ENCODE data around the gene ARHGEF16. TPM values are rescaled to one million over a fixed set of nuclear protein-coding genes. Genes with fewer than 3 reads are reported as not detected.

ARHGEF16 gene
- polyA plus RNA-seq, 4 donors, result 15.2 to 24.2 (median 21.8) TPM

DNA sequence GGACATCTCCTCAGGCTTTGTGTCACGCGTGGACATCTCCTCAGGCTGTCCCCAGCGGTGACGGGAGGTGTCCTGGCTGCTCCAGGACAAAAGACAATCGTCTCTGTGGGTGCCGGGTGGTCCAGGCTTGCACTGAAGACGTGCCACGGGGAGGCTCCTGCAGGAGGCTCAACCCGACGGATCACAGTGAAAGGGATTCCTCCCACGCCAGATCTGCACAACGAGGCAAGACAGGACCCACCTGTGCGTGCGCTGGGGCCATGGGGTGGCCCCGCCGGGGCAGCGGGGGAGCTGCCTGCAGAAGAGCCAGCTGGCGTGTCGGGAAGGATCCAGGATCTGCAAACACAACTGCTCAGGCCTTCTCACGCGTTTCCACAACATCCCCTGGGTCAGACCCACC, 18.8 kb upstream of the ARHGEF16 start:
- no peak for DNase-seq (ENCODE audit: low read depth in 4 of 4, low spot score in 2 of 4)

DNA sequence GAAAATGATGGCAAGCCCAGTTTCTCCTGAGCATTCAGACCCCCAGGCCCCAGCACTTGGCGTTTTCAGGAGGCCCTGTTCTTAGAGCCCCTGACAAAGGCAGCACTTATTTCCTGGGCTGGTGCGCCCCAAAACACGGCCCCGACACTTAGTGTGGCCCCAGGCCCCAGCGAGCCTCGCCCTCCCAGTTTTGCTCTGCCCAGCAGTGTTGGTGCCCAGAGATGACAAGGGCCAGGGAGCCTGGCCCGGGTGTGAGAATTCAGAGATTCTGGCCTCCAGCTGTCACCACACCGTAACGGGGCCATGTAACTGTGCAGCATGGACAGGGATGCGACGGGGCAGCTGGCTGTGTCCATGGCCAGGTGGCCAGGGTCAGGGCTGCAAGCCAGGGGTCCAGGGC, 18.0 kb upstream of the ARHGEF16 start:
- no peak for DNase-seq (ENCODE audit: low read depth in 4 of 4, low spot score in 2 of 4)

DNA sequence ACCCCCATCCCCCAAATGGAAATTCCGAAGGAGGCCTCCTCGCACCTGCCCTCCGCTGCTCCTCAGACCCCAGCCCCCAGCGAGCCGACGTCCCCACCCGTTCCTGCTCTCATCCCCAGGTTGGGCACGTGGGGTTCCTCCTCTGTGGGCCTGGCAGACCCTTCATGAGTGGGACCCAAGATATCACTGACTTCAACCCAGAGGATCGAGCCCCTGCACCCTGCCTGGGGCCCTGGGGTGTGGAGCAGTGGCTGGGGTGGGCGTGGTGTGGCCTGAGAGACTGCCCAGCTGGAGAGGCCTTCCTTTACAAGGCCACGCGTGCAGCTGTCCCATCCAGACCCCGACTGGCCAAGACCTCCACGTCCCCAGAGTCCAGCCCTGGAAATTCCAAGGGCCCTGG, 17.6 kb upstream of the ARHGEF16 start:
- DNase-seq (ENCODE audit: low read depth in 4 of 4, low spot score in 2 of 4), result no peak

DNA sequence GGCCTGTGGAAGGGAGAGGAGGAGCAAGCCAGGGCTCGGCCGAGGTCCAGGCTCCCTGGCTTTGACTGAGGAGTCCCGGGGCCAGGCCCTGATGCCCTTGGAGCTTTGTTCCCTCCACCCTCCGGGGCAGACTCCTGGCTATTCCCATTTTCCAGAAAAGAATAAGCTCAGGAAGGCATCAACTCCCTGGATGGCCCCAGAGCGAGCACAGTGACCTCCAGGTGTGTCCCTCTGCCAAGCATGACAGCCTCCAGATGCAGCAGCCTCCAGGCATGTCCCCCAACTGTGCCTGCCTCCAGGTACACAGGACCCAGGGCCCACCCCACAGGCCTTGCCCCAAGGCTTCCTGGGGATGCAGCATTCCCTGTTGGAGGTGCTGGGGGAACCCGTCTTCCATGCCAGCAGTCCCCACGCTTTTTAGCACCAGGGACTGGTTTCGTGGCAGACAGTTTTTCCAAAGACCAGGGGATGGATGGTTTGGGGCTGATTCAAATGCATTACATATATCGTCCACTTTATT, 15.7 kb upstream of the ARHGEF16 start:
- DNase-seq (ENCODE audit: low read depth in 4 of 4, low spot score in 2 of 4), result no peak

DNA sequence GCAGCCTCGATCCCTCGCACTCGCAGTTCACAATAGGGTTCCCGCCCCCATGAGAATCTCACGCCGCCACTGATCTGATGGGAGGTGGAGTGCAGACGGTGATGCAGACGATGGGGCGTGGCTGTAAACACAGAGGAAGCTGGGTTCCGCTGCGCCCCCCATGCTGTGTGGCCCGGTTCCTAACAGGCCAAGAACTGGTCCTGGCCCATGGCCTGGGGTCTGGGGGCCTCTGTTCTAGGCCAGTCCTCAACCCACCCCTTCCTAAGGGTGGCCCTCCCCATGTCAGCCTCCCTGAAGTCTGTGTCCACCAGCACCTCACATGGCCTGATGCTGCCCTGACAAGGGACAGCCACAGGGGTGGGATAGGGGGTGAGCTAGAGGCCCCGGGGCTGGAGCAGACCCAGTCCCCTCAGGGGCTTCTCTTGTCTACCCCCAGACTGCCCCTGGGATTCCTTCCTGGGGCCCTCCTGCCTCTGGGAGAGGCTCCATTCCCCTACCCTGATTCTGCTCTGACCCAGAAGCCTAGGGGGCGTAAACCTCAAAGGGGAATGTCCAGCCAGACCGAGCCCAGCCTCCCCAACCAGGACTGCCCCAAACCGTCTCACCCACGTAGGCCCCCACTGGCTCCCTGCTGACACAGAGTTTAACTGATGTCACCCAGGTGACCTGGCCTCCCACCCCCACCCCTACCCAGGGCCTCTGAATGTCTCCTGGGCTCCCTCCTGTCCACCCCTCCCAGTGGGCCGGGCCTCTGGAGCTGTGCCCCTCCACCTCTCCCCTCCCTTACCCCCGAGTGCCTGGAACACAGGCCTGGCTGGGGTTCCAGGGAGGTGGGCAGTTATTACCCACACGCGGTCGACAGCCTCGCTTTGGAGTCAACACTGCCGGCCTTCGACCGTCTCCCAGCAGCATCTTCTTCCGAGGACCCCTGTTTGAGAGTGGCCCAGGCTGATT, 14.8 kb upstream of the ARHGEF16 start:
- no peak for DNase-seq (ENCODE audit: low read depth in 4 of 4, low spot score in 2 of 4)

DNA sequence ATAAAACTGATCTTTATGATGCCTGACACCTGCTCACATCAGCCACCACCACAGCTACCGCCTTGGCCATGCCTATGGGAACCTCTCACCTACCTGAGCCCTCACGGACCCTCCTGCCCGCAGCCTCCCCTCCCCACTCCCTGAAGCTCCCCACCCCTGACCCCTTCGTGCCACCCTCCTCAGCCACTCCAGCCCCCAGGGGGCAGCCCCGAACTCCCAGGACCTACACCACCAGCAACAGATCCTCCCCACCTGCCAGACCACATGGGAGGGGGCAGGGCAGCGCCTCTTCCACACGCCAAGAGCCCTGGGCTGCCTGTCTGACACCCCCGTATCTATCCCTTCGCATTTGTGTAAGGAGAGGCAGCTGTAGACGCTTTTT, 14.2 kb upstream of the ARHGEF16 start:
- no peak for DNase-seq (ENCODE audit: low read depth in 4 of 4, low spot score in 2 of 4)

DNA sequence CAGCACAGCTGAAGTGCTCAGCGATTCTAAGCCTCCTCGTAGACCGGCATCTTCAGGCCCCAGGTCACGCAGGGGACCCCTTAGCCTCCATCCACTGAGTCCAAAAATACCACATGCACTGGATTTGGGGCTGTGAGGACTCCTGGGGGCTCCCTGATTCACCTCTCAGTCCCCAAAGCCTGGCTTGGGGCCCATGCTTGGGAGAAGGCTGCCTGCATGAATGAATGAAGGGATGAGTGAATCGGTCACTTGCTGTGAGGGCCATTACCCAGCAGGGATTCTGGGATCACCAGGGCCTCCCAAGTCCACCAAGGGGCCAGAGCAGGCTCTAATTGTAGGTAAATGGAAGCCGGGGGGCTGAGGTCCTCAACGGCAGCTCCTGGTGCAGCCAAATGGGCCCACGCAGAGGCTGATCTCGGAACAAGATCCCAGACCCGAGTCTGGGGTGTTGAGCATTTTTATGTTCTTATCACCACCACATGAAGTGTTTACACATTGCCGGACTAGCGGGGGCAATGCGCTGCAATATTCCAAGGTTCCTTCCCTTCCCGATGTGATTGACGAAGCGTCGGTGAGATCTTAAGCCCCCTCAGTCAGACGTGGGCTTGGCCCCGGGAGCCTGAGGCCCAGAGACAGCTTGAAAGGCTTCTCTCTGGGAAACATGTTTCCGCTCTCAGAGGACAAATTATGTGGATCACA, 13.6 kb upstream of the ARHGEF16 start:
- no peak for DNase-seq (ENCODE audit: low read depth in 4 of 4, low spot score in 2 of 4)

DNA sequence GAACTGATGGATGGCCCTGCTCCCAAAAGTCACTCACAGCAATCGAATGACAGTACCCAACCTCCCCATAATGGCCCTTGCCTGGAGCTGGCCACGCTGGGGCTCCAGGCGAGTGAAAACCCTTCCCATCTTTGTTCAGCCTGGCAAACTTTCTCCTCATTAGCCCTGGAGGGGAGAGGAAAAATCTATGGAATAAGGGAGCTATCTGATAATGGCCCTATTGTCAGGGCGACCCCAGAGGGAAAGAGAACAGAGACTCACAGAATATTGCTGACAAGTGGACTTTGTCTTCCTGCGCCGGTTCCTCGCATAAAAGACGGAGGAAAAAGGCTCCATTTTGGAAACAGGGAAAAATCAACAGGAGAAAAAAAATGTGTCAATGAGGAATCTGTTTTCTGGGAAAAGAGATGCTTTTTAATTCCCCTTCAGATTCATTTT, 13.0 kb upstream of the ARHGEF16 start:
- no peak for DNase-seq (ENCODE audit: low read depth in 4 of 4, low spot score in 2 of 4)

DNA sequence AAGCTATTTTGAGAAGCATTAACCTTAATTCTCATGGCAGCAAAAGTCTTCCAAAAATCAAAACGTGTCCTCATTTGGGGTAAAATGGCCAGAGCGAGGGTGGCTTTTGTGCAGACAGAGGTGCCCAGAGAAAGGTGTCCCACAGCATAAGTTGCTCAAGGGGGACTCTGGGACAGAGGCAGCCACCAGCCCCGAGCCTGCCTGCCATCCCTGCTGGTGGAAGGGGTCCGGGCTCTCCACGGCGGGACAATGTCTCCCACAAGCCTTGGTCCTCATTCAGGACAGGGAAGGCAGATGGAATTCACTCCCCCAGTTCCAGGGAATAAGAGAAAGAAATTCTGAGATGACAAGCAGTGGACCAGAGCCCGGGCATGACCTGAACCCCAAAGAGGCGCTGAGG, 12.6 kb upstream of the ARHGEF16 start:
- no peak for DNase-seq (ENCODE audit: low read depth in 4 of 4, low spot score in 2 of 4)

DNA sequence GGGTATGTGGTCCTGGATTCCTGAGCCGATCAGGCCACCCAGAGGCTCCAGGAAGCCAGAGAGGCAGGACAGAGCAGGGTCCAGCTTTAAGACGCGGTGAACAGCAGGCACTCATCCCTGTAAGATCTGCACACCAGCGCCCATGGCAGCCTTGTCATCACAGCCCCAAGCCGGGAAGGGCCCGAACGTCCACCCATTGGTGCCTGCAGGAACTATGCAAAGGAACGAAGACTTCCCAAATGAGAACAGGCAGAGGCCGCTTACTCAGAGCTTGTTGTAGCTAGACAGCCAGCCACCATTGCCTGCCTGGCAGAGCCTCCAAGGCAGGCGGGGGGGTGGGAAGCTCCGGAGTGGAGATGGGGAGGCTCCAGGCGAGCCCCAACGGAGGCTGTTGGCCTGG, 12.1 kb upstream of the ARHGEF16 start:
- DNase-seq (ENCODE audit: low read depth in 4 of 4, low spot score in 2 of 4), result no peak

DNA sequence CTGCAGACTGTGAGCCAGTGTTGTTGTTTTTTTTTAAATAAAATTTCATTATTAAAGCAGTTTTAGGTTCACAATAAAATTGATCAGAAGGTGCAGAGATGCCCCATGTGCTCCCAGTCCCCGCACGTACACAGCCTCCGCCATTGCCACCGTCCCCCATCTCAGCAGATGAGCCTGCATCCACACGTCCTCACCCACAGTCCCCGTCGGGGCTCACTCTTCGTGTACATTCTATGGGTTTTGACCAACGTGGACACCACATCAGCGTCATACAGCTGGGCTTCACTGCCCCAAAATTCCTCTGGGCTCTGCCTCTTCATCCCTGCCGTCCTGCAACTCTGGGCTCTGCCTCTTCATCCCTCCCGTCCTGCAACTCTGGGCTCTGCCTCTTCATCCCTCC, 11.6 kb upstream of the ARHGEF16 start:
- DNase-seq (ENCODE audit: low read depth in 4 of 4, low spot score in 2 of 4), result no peak

DNA sequence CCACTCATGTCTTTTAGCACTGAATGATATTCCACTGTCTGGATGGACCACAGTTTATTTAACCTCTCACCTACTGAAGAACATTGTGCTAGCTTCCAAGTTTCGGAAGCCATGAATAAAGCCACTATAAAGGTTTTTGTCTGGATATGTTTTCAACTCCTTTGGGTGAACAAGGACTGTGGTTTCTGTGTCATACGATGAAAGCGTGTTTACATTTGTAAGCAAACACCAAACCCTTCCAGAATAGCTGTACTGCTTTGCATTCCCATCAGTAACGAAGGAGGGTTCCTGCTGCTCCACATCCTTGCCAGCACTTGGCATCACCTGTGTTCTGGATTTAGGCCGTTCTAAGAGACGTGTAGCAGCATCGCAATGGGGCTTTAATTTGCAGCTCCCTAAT, 10.7 kb upstream of the ARHGEF16 start:
- DNase-seq (ENCODE audit: low read depth in 4 of 4, low spot score in 2 of 4), result no peak

DNA sequence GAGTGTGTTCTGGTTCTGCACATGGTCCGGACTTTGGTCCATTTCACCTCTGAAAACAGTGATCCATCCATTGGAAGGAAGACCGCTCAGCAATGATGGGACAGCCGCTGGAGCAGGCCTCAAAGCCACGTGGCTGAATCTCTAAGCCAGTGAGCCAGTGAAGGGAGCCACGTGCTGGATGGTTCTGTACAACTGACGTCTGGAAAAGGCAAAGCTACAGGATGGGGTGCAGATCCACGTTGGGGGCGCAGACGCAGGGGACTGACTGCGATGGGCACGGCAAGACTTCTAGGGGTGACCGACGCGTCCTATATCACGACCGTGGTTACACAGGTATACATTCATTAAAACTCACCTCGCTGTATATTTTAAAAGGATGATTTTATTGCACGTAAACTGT, 10.2 kb upstream of the ARHGEF16 start:
- DNase-seq (ENCODE audit: low read depth in 4 of 4, low spot score in 2 of 4), result no peak

DNA sequence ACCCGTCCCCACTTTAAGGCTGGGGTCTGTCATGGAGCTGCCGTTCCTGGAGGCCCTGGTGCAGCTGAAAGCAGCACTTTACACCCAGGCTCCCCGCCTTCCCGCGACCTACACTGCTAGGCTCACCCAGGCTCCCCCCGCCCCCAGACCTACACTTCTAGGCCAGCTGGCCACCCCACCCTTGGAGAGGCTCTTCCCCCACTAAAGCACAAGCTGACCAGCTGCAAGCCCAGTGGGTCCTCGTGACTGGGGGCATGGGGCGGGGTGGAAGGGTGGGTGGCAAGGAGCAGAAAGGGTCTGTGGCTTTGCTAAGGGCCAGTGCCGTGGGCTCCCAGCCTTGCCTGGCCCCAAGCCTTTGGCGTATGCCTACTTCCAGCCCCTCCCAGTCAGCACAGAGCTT, 9.7 kb upstream of the ARHGEF16 start:
- no peak for DNase-seq (ENCODE audit: low read depth in 4 of 4, low spot score in 2 of 4)

DNA sequence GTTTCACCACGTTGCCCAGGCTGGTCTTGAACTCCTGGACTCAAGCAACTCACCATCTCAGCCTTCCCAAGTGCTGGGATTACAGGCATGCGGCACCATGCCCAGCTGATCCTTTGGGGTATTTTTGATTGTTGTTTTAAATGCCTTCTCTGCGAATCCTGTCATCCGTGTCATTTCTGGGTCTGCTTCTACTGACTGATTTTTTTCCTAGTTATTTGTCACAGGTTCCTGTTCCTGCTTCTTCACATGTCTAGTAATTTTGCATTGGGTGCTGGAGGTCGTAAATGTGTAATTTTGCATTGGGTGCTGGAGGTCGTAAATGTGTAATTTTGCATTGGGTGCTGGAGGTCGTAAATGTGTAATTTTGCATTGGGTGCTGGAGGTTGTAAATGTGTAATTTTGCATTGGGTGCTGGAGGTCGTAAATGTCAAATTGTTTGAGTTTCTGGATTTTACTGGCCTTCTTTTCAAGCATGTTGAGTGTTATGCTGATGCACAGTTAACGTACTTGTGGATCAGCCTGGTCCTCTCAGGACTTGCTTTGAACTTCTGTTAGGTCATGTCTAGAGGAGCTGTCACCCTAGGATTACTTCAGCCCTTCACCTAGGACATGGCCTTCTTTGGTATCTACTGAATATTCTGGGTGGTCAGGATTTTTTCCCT, 4.1 kb upstream of the ARHGEF16 start:
- DNase-seq (ENCODE audit: low read depth in 4 of 4, low spot score in 2 of 4), result no peak

DNA sequence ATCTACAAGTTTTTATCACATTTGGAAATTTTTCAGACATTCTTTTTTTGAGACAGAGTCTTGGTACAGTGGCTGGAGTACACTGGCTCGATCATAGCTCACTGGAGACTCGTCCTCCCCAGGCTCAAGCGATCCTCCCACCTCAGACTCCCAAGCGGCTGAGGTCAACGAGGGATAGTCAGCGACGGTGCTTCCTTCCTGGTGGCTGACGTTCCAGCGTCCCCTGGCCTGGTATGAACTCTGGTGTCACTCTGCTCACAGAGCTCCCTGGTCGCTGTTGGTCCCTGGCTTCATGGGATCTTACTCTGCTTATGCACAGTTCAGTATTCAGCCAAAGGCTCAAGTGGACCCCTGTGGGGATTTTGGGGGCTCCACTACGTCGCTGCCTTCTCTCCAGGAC, 3.5 kb upstream of the ARHGEF16 start:
- no peak for DNase-seq (ENCODE audit: low read depth in 4 of 4, low spot score in 2 of 4)

DNA sequence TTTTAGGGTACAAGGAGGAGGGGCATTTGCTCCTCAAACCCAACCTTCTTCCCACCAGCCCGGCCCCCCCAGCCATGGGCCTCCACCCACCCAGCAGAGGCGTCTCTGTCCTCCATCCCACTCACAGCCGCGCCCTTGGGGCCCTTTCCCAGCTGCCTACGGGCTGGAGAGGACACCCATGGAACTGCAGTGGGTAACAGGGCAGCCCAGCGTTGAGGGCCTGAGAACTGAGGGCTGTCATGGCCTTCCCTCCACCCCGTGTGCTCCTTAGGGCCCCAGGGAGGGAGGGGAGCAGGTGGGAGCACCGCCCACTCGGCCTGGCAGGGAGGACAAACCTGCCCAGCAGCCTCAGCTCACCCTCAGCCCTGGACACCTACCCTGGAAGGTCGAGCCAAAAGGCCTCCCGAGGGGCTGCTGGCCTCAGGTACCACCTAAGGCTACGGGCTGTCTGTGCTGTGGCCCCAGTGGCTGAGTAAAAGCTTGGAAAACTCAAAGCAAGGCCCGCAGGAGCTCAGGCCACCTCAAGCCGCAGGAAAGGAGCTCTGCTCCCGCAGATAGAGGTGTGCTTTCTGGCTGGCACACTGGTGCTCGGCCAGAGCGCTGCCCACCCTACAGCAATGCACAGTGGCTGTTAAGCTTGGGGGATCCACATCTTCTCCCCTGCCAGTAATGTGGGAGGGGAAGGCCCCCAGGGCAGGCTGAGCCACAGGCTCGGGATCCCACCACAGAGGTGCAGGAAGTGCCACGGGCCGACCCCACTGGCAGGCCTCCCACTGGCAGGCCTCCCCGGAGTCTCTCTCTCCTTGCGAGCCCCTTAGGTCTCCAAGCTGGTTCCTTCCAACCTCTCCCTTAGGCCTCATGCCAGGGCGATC, 2.2 kb upstream of the ARHGEF16 start:
- no peak for DNase-seq (ENCODE audit: low read depth in 4 of 4, low spot score in 2 of 4)

DNA sequence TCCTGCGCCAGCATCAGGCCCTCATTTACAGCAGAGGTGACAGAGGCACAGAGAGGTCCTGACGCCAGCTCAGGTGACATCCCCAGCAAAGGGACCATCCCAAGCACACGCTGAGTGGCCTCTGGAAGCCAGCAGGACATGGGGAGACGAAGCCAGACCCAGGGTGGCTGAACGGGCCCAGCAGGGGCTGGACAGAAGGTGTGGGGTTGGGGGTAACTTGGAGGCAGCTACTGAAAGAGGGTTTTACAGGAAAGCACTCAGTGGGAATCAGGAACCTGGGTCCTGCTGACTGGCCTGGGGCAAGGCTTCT, 1.6 kb upstream of the ARHGEF16 start:
- DNase-seq (ENCODE audit: low read depth in 4 of 4, low spot score in 2 of 4), result no peak

DNA sequence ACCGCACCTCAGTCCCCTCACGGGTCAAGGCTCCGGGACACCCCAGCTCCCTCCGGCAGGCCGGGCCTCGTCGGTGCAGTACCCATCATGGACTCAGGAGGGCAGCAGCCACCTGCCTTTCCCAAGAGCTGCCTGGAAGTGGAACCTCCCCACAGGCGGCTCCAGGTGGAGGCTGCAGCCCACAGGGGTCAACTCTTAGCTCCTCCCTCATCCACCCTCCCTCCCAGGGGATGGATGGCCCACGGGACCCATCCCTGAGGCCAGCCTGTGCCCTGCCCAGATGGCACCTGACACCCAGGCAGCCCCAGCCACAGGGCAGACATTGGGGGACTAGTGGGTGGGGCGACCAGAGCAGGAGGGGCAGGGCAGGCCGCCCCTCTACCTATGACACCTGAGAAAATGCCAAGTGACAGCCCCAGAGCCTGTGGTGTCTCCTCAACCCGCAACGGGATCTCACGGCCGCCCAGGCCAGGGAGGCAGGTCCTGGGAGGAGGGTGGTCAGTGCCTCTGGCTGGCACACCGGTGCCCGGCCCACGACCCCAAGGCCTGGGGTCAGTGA, 1.2 kb upstream of the ARHGEF16 start:
- DNase-seq (ENCODE audit: low read depth in 4 of 4, low spot score in 2 of 4), result peak in 1 of 4 donors; percentile 51
